Right atrium auricular region (tissue), 2 donors: ENCODE measurements around the gene DNAJB11. TPM values are rescaled to one million over a fixed set of nuclear protein-coding genes. Genes with fewer than 3 reads are reported as not detected.
A peak's percentile ranks its signal among the peaks of the same experiment; 100 is the strongest.

Source experiments
- DNase-seq: peaks from one replicate; pipeline ENCODE4 v3.0.0-alpha.2; 2019; ENCODE audit warnings: low spot score
- H3K27ac ChIP-seq, 2 donors: fragments of 200-600 bp; sonication (generic); 1 replicate in 1 of 2; 2 replicates in 1 of 2; pipeline ENCODE4 v1.5.1; 2016 to 2019
- H3K27me3 ChIP-seq, 2 donors: fragments of 200-600 bp; sonication (generic); one replicate each; pipeline versions ENCODE4 v1.5.1 to v1.6.0; 2017 to 2019
- H3K36me3 ChIP-seq: fragments of 200-600 bp; sonication (generic); one replicate; pipeline ENCODE4 v1.5.1; 2016
- H3K4me1 ChIP-seq, 2 donors: fragments of 200-600 bp; sonication (generic); one replicate each; pipeline versions ENCODE4 v1.5.1 to v1.6.0; 2017 to 2019
- H3K4me3 ChIP-seq, 2 donors: fragments of 200-600 bp; sonication (generic); 1 replicate in 1 of 2; 2 replicates in 1 of 2; pipeline ENCODE4 v1.5.1; 2017 to 2019; ENCODE audit warnings: mild to moderate bottlenecking in 1 of 2, moderate library complexity in 1 of 2
- H3K9me3 ChIP-seq, 2 donors: fragments of 200-600 bp; sonication (generic); one replicate each; pipeline ENCODE4 v1.5.1; 2019
- CTCF ChIP-seq, 2 donors: fragments of 200-600 bp; sonication (generic); IDR thresholded peaks; one replicate each; pipeline ENCODE4 v1.5.1; 2019; ENCODE audit warnings: antibody characterized with exemption in 2 of 2
- total RNA-seq, 2 donors: library from RNA; depleted of rRNA; stranded (reverse); fragments of >200 nt; gene quantifications; one replicate each; pipeline ENCODE4 v1.1.0, GENCODE V29; 2016

Gene DNAJB11
- total RNA-seq, 2 donors from 2014 or later, result 39.1 to 39.3 TPM

GRCh38 chr3:186534113-186534669 lies 36.3 kb upstream of the DNAJB11 start:
- Histone ChIP-seq H3K9me3 (no peaks in the 10 kb centered on the region), H3K27ac (no peak overlapping the region)

GRCh38 chr3:186536883-186537844 lies 33.4 kb upstream of the DNAJB11 start:
- no peak for DNase-seq
- Histone ChIP-seq H3K4me3 (no peak overlapping the region), H3K27me3 (no peaks in the 10 kb centered on the region), H3K27ac (peak overlapping the region in 1 of 2 donors; percentile 65), H3K4me1 (peaks cover 0 to 22% of the 10 kb centered on the region in 2 donors), H3K9me3 (no peaks in the 10 kb centered on the region), H3K36me3 (no peaks in the 10 kb centered on the region)
- TF ChIP-seq CTCF (IDR thresholded peaks at IDR 0.05), result no peak

More at GRCh38 chr3:186534113-186534669, 36.3 kb upstream of the DNAJB11 start:
- H3K36me3 ChIP-seq, result no peaks in the 10 kb centered on the region
- H3K27me3 ChIP-seq, result no peaks in the 10 kb centered on the region
- no peak for DNase-seq
- TF ChIP-seq CTCF (IDR thresholded peaks at IDR 0.05), result no peak
- peaks cover 0 to 14% of the 10 kb centered on the region in 2 donors for H3K4me1 ChIP-seq
- H3K4me3 ChIP-seq, result no peak overlapping the region

GRCh38 chr3:186538779-186539178 lies 31.7 kb upstream of the DNAJB11 start:
- no peak for TF ChIP-seq CTCF (IDR thresholded peaks at IDR 0.05)

GRCh38 chr3:186540221-186540834 lies 30.2 kb upstream of the DNAJB11 start:
- no peaks in the 10 kb centered on the region for H3K27me3 ChIP-seq
- no peaks in the 10 kb centered on the region for H3K9me3 ChIP-seq
- peaks cover 0 to 22% of the 10 kb centered on the region in 2 donors for H3K4me1 ChIP-seq
- peak; percentile 70 to 85 for TF ChIP-seq CTCF (IDR thresholded peaks at IDR 0.05)
- H3K36me3 ChIP-seq, result no peaks in the 10 kb centered on the region
- H3K27ac ChIP-seq, result peak overlapping the region in 1 of 2 donors; percentile 41
- peak; percentile 80 for DNase-seq
- no peak overlapping the region for H3K4me3 ChIP-seq

More at GRCh38 chr3:186538779-186539178, 31.7 kb upstream of the DNAJB11 start:
- no peak overlapping the region for H3K4me3 ChIP-seq
- H3K27ac ChIP-seq, result no peak overlapping the region
- no peaks in the 10 kb centered on the region for H3K36me3 ChIP-seq
- no peaks in the 10 kb centered on the region for H3K9me3 ChIP-seq
- no peaks in the 10 kb centered on the region for H3K27me3 ChIP-seq
- peaks cover 0 to 22% of the 10 kb centered on the region in 2 donors for H3K4me1 ChIP-seq
- DNase-seq, result no peak

GRCh38 chr3:186540835-186541226 lies 29.7 kb upstream of the DNAJB11 start:
- DNase-seq, result no peak
- Histone ChIP-seq H3K4me1 (peaks cover 0 to 22% of the 10 kb centered on the region in 2 donors), H3K27me3 (no peaks in the 10 kb centered on the region), H3K36me3 (no peaks in the 10 kb centered on the region), H3K27ac (no peak overlapping the region), H3K4me3 (no peak overlapping the region), H3K9me3 (no peaks in the 10 kb centered on the region)
- no peak for TF ChIP-seq CTCF (IDR thresholded peaks at IDR 0.05)
